H9 (cell line): ENCODE data around the gene AKR1D1. TPM values are rescaled to one million over a fixed set of nuclear protein-coding genes. Genes with fewer than 3 reads are reported as not detected.

ENCODE experiments used
- DNase-seq: peaks from one replicate; pipeline ENCODE4 v3.0.0-alpha.2; 2017
- H2AFZ ChIP-seq: one replicate; pipeline ENCODE4 v1.6.1; 2013; ENCODE audit warnings: mild to moderate bottlenecking, low read length, control low read depth, moderate library complexity
- H2AK5ac ChIP-seq: 2 replicates; pipeline ENCODE4 v1.6.1; 2013; ENCODE audit warnings: low read length, control low read depth, mixed read lengths; ENCODE audit not compliant: insufficient read length
- H2BK120ac ChIP-seq: one replicate; pipeline ENCODE4 v1.6.1; 2013; ENCODE audit warnings: low read depth, mild to moderate bottlenecking, low read length, control low read depth, inconsistent platforms; ENCODE audit not compliant: poor library complexity, severe bottlenecking
- H2BK12ac ChIP-seq: 2 replicates; pipeline ENCODE4 v1.6.1; 2013; ENCODE audit warnings: low read length, control low read depth, mixed read lengths, low read depth; ENCODE audit not compliant: insufficient read length
- H2BK15ac ChIP-seq: 2 replicates; pipeline ENCODE4 v1.6.1; 2013; ENCODE audit warnings: low read depth, low read length, control low read depth
- H2BK20ac ChIP-seq: one replicate; pipeline ENCODE4 v1.6.1; 2013; ENCODE audit warnings: low read depth, mild to moderate bottlenecking, low read length, control low read depth, inconsistent platforms; ENCODE audit not compliant: poor library complexity, severe bottlenecking
- H2BK5ac ChIP-seq: 2 replicates; pipeline ENCODE4 v1.6.1; 2013; ENCODE audit warnings: low read length, control low read depth, mixed read lengths; ENCODE audit not compliant: insufficient read length
- H3K14ac ChIP-seq: 2 replicates; pipeline ENCODE4 v1.6.1; 2013; ENCODE audit warnings: low read length, control low read depth; ENCODE audit not compliant: insufficient read depth
- H3K18ac ChIP-seq: 2 replicates; pipeline ENCODE4 v1.6.1; 2013; ENCODE audit warnings: low read depth, mild to moderate bottlenecking, mixed read lengths, low read length, control low read depth; ENCODE audit not compliant: insufficient read length
- H3K23ac ChIP-seq: 2 replicates; pipeline ENCODE4 v1.6.1; 2013; ENCODE audit warnings: low read length, control low read depth, mixed read lengths, low read depth; ENCODE audit not compliant: insufficient read length
- H3K23me2 ChIP-seq: 2 replicates; pipeline ENCODE4 v1.6.1; 2013; ENCODE audit warnings: low read depth, mild to moderate bottlenecking, mixed read lengths, low read length, control low read depth; ENCODE audit not compliant: insufficient read length, poor library complexity, severe bottlenecking
- H3K27ac ChIP-seq: 2 replicates; pipeline ENCODE4 v1.5.1; 2013; ENCODE audit warnings: low read length, control low read depth, mixed read lengths, low read depth; ENCODE audit not compliant: insufficient read length
- H3K27me3 ChIP-seq: 2 replicates; pipeline ENCODE4 v1.6.1; 2013; ENCODE audit warnings: low read length, control low read depth, inconsistent platforms; ENCODE audit not compliant: insufficient read depth
- H3K4ac ChIP-seq: 2 replicates; pipeline ENCODE4 v1.6.1; 2013; ENCODE audit warnings: low read depth, mild to moderate bottlenecking, control low read depth, inconsistent platforms, low read length, moderate library complexity
- H3K4me1 ChIP-seq: 2 replicates; pipeline ENCODE4 v1.6.1; 2013; ENCODE audit warnings: low read length, control low read depth, inconsistent platforms; ENCODE audit not compliant: insufficient read depth
- H3K4me2 ChIP-seq: 2 replicates; pipeline ENCODE4 v1.6.1; 2013; ENCODE audit warnings: low read length, control low read depth, mixed read lengths; ENCODE audit not compliant: insufficient read length, insufficient read depth
- H3K56ac ChIP-seq: 2 replicates; pipeline ENCODE4 v1.6.1; 2013; ENCODE audit warnings: low read depth, mild to moderate bottlenecking, mixed read lengths, low read length, control low read depth; ENCODE audit not compliant: insufficient read length
- H3K79me1 ChIP-seq: 2 replicates; pipeline ENCODE4 v1.6.1; 2013; ENCODE audit warnings: low read depth, mild to moderate bottlenecking, moderate library complexity, low read length, control low read depth, inconsistent platforms; ENCODE audit not compliant: insufficient read depth, poor library complexity, severe bottlenecking
- H3K79me2 ChIP-seq: 2 replicates; pipeline ENCODE4 v1.6.1; 2013; ENCODE audit warnings: low read length, control low read depth, inconsistent platforms; ENCODE audit not compliant: insufficient read depth
- H3K9ac ChIP-seq: 2 replicates; pipeline ENCODE4 v1.6.1; 2013; ENCODE audit warnings: low read length, control low read depth, mixed read lengths; ENCODE audit not compliant: insufficient read length; ENCODE audit errors: extremely low read depth
- H3K9me3 ChIP-seq: one replicate; pipeline ENCODE4 v1.6.1; 2013; ENCODE audit warnings: low read depth, low read length, inconsistent platforms; ENCODE audit not compliant: control insufficient read depth
- H3T11ph ChIP-seq: one replicate; pipeline ENCODE4 v1.6.1; 2013; ENCODE audit warnings: mild to moderate bottlenecking, low read length, control low read depth, inconsistent platforms
- H4K20me1 ChIP-seq: one replicate; pipeline ENCODE4 v1.6.1; 2013; ENCODE audit not compliant: control insufficient read depth, insufficient read length, insufficient read depth
- H4K5ac ChIP-seq: 2 replicates; pipeline ENCODE4 v1.6.1; 2013; ENCODE audit warnings: low read depth, mild to moderate bottlenecking, mixed read lengths, low read length, control low read depth; ENCODE audit not compliant: insufficient read length
- H4K8ac ChIP-seq: replicated peaks from 2 replicates; pipeline ENCODE4 v1.6.1; 2013; ENCODE audit warnings: low read length, control low read depth, mixed read lengths, low read depth; ENCODE audit not compliant: insufficient read length
- H4K91ac ChIP-seq: 2 replicates; pipeline ENCODE4 v1.6.1; 2013; ENCODE audit warnings: low read depth, mild to moderate bottlenecking, moderate library complexity, mixed read lengths, low read length, control low read depth; ENCODE audit not compliant: insufficient read length
- H3K27ac Mint-ChIP-seq, 3 experiments: 2 replicates in 2 of 3; 3 replicates in 1 of 3; pipeline ENCODE4 v1.8.0; 2020 to 2021; ENCODE audit warnings: mixed read lengths in 3 of 3, mild to moderate bottlenecking in 1 of 3, moderate library complexity in 1 of 3
- H3K27me3 Mint-ChIP-seq: 2 replicates; pipeline ENCODE4 v1.8.0; 2021; ENCODE audit warnings: low read depth, mild to moderate bottlenecking, moderate library complexity, mixed read lengths
- H3K36me3 Mint-ChIP-seq, 3 experiments: 2 replicates in 2 of 3; 3 replicates in 1 of 3; pipeline ENCODE4 v1.8.0; 2020 to 2021; ENCODE audit warnings: low read depth in 3 of 3, mixed read lengths in 3 of 3; ENCODE audit not compliant: insufficient read depth in 1 of 3
- H3K4me1 Mint-ChIP-seq, 2 experiments: 2 replicates each; pipeline ENCODE4 v1.8.0; 2020; ENCODE audit warnings: mixed read lengths in 2 of 2
- H3K4me3 Mint-ChIP-seq, 2 experiments: 2 replicates in 1 of 2; 3 replicates in 1 of 2; pipeline ENCODE4 v1.8.0; 2020 to 2021; ENCODE audit warnings: mild to moderate bottlenecking in 2 of 2, mixed read lengths in 2 of 2, moderate library complexity in 1 of 2
- H3K9me3 Mint-ChIP-seq, 2 experiments: 2 replicates in 1 of 2; 3 replicates in 1 of 2; pipeline ENCODE4 v1.8.0; 2020; ENCODE audit warnings: mild to moderate bottlenecking in 2 of 2, mixed read lengths in 2 of 2, moderate library complexity in 1 of 2
- CTCF ChIP-seq: fragments of 200-600 bp; sonication (generic); conservative IDR thresholded peaks from 3 replicates; pipeline ENCODE4 v1.8.0; 2021; ENCODE audit warnings: antibody characterized with exemption, mild to moderate bottlenecking
- WGBS: extraction: QIAGEN DNeasy Blood & Tissue Kit; methylation state at CpG from one replicate; pipeline ENCODE4 v1.1.7; 2013; ENCODE audit warnings: missing lambda C conversion rate, low lambda C conversion rate, mixed read lengths; ENCODE audit not compliant: insufficient read length; ENCODE audit errors: extremely low coverage; 5-methylcytosine and 5-hydroxymethylcytosine counted together
- total RNA-seq: library from RNA; stranded (reverse); gene quantifications from 2 replicates; pipeline ENCODE4 v1.2.1, GENCODE V29; 2021

Gene AKR1D1
- total RNA-seq, 1 experiment from 2014 or later, result 0.31 TPM

- no peak overlapping the region for H3K14ac ChIP-seq
- H2BK5ac ChIP-seq, result no peak overlapping the region
- H4K5ac ChIP-seq, result no peak overlapping the region
- no peak overlapping the region for H4K91ac ChIP-seq
- no peak overlapping the region for H2BK15ac ChIP-seq
- H3T11ph ChIP-seq, result no peak overlapping the region
- no peak overlapping the region for H3K9ac ChIP-seq
- Mint-ChIP-seq H3K27ac (no peak overlapping the region), H3K4me1 (no peaks in the 10 kb centered on the region), H3K9me3 (no peaks in the 10 kb centered on the region), H3K4me3 (no peak overlapping the region), H3K27me3 (no peaks in the 10 kb centered on the region), H3K36me3 (peaks cover 0 to 5% (median 5%) of the 10 kb centered on the region in 3 experiments; a peak in 1 of 7 replicates)
- H2BK12ac ChIP-seq, result no peak overlapping the region
- H3K18ac ChIP-seq, result no peak overlapping the region
- H3K56ac ChIP-seq, result no peak overlapping the region
- no peak for DNase-seq
- no peak overlapping the region for H2AK5ac ChIP-seq
- H3K27ac ChIP-seq, result no peak overlapping the region
- no peaks in the 10 kb centered on the region for H3K79me1 ChIP-seq
- no peak overlapping the region for H2BK20ac ChIP-seq
- no peak overlapping the region for H3K23ac ChIP-seq
- H2BK120ac ChIP-seq, result no peak overlapping the region
- no peaks in the 10 kb centered on the region for H3K79me2 ChIP-seq
- no peak overlapping the region for H4K8ac ChIP-seq
- no peaks in the 10 kb centered on the region for H4K20me1 ChIP-seq
- no peak for TF ChIP-seq CTCF
- H3K23me2 ChIP-seq, result no peaks in the 10 kb centered on the region
- H3K4me2 ChIP-seq, result no peak overlapping the region
- no peaks in the 10 kb centered on the region for H3K9me3 ChIP-seq
- no peak overlapping the region for H3K4ac ChIP-seq
- H3K27me3 ChIP-seq, result no peaks in the 10 kb centered on the region
- H3K4me1 ChIP-seq, result peaks cover 3% of the 10 kb centered on the region; the same call in 1 of the 2 replicates
- H2AFZ ChIP-seq, result no peak overlapping the region
- no CpG with 5 or more reads among the region's 4 CpGs for WGBS
Observed at GRCh38 chr7:138157702-138158101, 81.4 kb downstream of the AKR1D1 start.
